HCT116 (cell line): ENCODE data around the gene ROS1. TPM values are rescaled to one million over a fixed set of nuclear protein-coding genes. Genes with fewer than 3 reads are reported as not detected.
"Not testable (repeated sequence)": the region's sequence is repeated elsewhere in the genome, so short reads cannot be mapped to it uniquely, and the experiment has no call there.

Experiments
- ATAC-seq: fragments of 200-7000 bp; cut with Tn5 transposase; 2 replicates; pipeline ENCODE4 v1.9.1; 2020; ENCODE audit warnings: mild to moderate bottlenecking, moderate library complexity
- BruUV-seq: library from RNA; stranded (reverse); fragments of 400-500 nt; replicated peaks from 2 replicates; lab custom pipeline; 2021; lab: Mats Ljungman, UMichigan
- CTCF ChIA-PET: fragments of 300-600 bp; sonication (Branson Sonifier 250); formaldehyde crosslinking; loops from one replicate; lab custom pipeline; 2021; ENCODE audit warnings: antibody characterized with exemption; lab: Charles Lee
- POLR2A ChIA-PET: fragments of 300-600, 350-600 bp; sonication (Branson Sonifier 250); formaldehyde crosslinking; loops from one replicate; lab custom pipeline; 2021; ENCODE audit warnings: antibody characterized with exemption; lab: Charles Lee
- RAD21 ChIA-PET, 2 experiments: fragments of 300-600 bp; sonication (Branson Sonifier 250); formaldehyde crosslinking; loops; one replicate each; lab custom pipeline; 2023; ENCODE audit warnings: low total read pairs in 2 of 2; ENCODE audit not compliant: uncharacterized antibody in 2 of 2, unreplicated experiment in 2 of 2, low non-redundant PET in 1 of 2; lab: Charles Lee
- DNase-seq: peaks from one replicate; pipeline ENCODE4 v3.0.0-alpha.2; 2010; ENCODE audit warnings: low read depth, low spot score
- H2AFZ ChIP-seq: fragments of 200-600 bp; shearing (Covaris generic), sonication (generic); 2 replicates; pipeline ENCODE4 v1.6.1; 2017; ENCODE audit warnings: low read depth, mixed run types, mixed read lengths, antibody characterized with exemption, low read length; ENCODE audit not compliant: poor library complexity, severe bottlenecking
- H3K27ac ChIP-seq: 2 replicates; pipeline ENCODE4 v1.5.1; 2012; ENCODE audit warnings: low read depth, low read length
- H3K27me3 ChIP-seq: fragments of 200-600 bp; sonication (generic); 2 replicates; pipeline ENCODE4 v1.6.1; 2016; ENCODE audit warnings: mixed run types, low read length, mixed read lengths; ENCODE audit not compliant: insufficient read depth
- H3K36me3 ChIP-seq, 2 experiments: fragments of 200-500 bp in 1 of 2; fragments of 200-600 bp in 1 of 2; sonication (Bioruptor generic) in 1 of 2; sonication (generic) in 1 of 2; 2 replicates each; pipeline versions ENCODE4 v1.5.1 to v1.6.1; 2014 to 2016; ENCODE audit warnings: low read length in 2 of 2, inconsistent platforms in 1 of 2, mixed read lengths in 1 of 2, mixed run types in 1 of 2; ENCODE audit not compliant: insufficient read depth in 2 of 2, control insufficient read depth in 1 of 2
- H3K4me1 ChIP-seq, 2 experiments: fragments of 200-600 bp in 1 of 2; sonication (generic) in 1 of 2; 2 replicates each; pipeline versions ENCODE4 v1.5.1 to v1.6.1; 2012 to 2017; ENCODE audit warnings: low read length in 2 of 2, inconsistent platforms in 1 of 2, mild to moderate bottlenecking in 1 of 2, mixed read lengths in 1 of 2, mixed run types in 1 of 2, moderate library complexity in 1 of 2; ENCODE audit not compliant: insufficient read depth in 2 of 2, control insufficient read depth in 1 of 2
- H3K4me2 ChIP-seq: fragments of 200-600 bp; sonication (generic); 2 replicates; pipeline ENCODE4 v1.6.1; 2017; ENCODE audit warnings: mixed run types, low read length, mixed read lengths
- H3K4me3 ChIP-seq, 2 experiments: fragments of 200-600 bp in 1 of 2; sonication (generic) in 1 of 2; replicated peaks in 1 of 2; 2 replicates each; pipeline ENCODE4 v1.5.1; 2011 to 2016; ENCODE audit warnings: low read length in 2 of 2, control low read depth in 1 of 2, low read depth in 1 of 2, mild to moderate bottlenecking in 1 of 2, mixed read lengths in 1 of 2, mixed run types in 1 of 2
- H3K79me2 ChIP-seq: fragments of 200-600 bp; sonication (generic); 2 replicates; pipeline ENCODE4 v1.6.1; 2017; ENCODE audit warnings: mild to moderate bottlenecking, mixed run types, low read length, moderate library complexity, mixed read lengths; ENCODE audit not compliant: insufficient read depth
- H3K9ac ChIP-seq: fragments of 200-600 bp; sonication (generic); 2 replicates; pipeline ENCODE4 v1.6.1; 2016; ENCODE audit warnings: low read length, mixed read lengths
- H3K9me2 ChIP-seq: fragments of 200-600 bp; sonication (generic), shearing (Covaris generic); 2 replicates; pipeline ENCODE4 v1.6.1; 2017; ENCODE audit warnings: mixed run types, mild to moderate bottlenecking, moderate library complexity; ENCODE audit not compliant: insufficient read depth
- H3K9me3 ChIP-seq, 2 experiments: fragments of 200-500 bp in 1 of 2; fragments of 200-600 bp in 1 of 2; sonication (Bioruptor generic) in 1 of 2; sonication (generic) in 1 of 2; 2 replicates each; pipeline ENCODE4 v1.6.1; 2014 to 2017; ENCODE audit warnings: low read length in 2 of 2, mixed read lengths in 2 of 2, inconsistent platforms in 1 of 2, low read depth in 1 of 2, mild to moderate bottlenecking in 1 of 2, mixed run types in 1 of 2, moderate library complexity in 1 of 2; ENCODE audit not compliant: control insufficient read depth in 1 of 2, insufficient read depth in 1 of 2
- H4K20me1 ChIP-seq: fragments of 200-600 bp; sonication (generic), shearing (Covaris generic); 2 replicates; pipeline ENCODE4 v1.6.1; 2017; ENCODE audit warnings: mixed run types, mild to moderate bottlenecking, moderate library complexity; ENCODE audit not compliant: insufficient read depth
- ATF3 ChIP-seq: IDR thresholded peaks from 2 replicates; pipeline ENCODE4 v1.6.1; 2012
- EGR1 ChIP-seq: IDR thresholded peaks from 2 replicates; pipeline ENCODE4 v1.6.1; 2012; ENCODE audit warnings: low read depth
- ELF1 ChIP-seq: IDR thresholded peaks from 2 replicates; pipeline ENCODE4 v1.6.1; 2012; ENCODE audit warnings: low read depth, borderline replicate concordance
- POLR2A ChIP-seq: IDR thresholded peaks from 2 replicates; pipeline ENCODE4 v1.7.0; 2011; ENCODE audit warnings: borderline replicate concordance; ENCODE audit not compliant: insufficient read depth, insufficient read length; ENCODE audit errors: extremely low read depth
- intact Hi-C: fragments of 100-400 bp; cut with micrococcal nuclease; formaldehyde crosslinking; loops from 2 replicates; pipeline ENCODE4 v1.10.0; 2022
- total RNA-seq: library from RNA; stranded (reverse); gene quantifications from one replicate; pipeline ENCODE4 v1.2.1, GENCODE V29; 2021; ENCODE audit not compliant: unreplicated experiment
- TF ChIP-seq, protein P1 (sequence below): IDR thresholded peaks from 2 replicates; pipeline ENCODE4 v1.6.1; 2011; ENCODE audit warnings: mild to moderate bottlenecking, low read length, moderate library complexity; ENCODE audit not compliant: insufficient replicate concordance; ENCODE audit errors: extremely low read depth

The ROS1 gene
- total RNA-seq, 1 experiment from 2014 or later: not detected

- H4K20me1 ChIP-seq, H3K4me1 ChIP-seq, DNase-seq, H3K9me2 ChIP-seq, H3K4me2 ChIP-seq, H3K79me2 ChIP-seq, H3K27ac ChIP-seq, RAD21 ChIA-PET, H2AFZ ChIP-seq, ATAC-seq, CTCF ChIA-PET, H3K4me3 ChIP-seq, intact Hi-C loops, H3K9ac ChIP-seq, H3K27me3 ChIP-seq, POLR2A ChIA-PET, H3K9me3 ChIP-seq, H3K36me3 ChIP-seq, BruUV-seq: not testable (repeated sequence)
These were observed 16.6 kb upstream of the ROS1 start for GRCh38 chr6:117442313-117442712.

GRCh38 chr6:117441824-117442264 lies 16.1 kb upstream of the ROS1 start:
- Histone ChIP-seq H3K4me1 (no peaks in the 10 kb centered on the region), H3K27ac (no peak overlapping the region), H2AFZ (no peak overlapping the region), H3K9me2 (no peaks in the 10 kb centered on the region), H3K9me3 (no peaks in the 10 kb centered on the region), H3K9ac (no peak overlapping the region), H3K36me3 (no peaks in the 10 kb centered on the region), H3K27me3 (0 out of 2 replicates have a peak, but pooled peaks cover 1% of the 10 kb centered on the region), H4K20me1 (no peaks in the 10 kb centered on the region), H3K79me2 (no peaks in the 10 kb centered on the region), H3K4me3 (no peak overlapping the region), H3K4me2 (no peak overlapping the region)
- no peak for ATAC-seq
- RAD21 ChIA-PET: no interaction called here
- DNase-seq: no peak
- BruUV-seq: no TSS peak
- CTCF ChIA-PET: no interaction called here
- intact Hi-C loops: no loop called here
- POLR2A ChIA-PET: no interaction called here
- no peak for TF ChIP-seq ATF3
- no peak for TF ChIP-seq ELF1
- TF ChIP-seq, protein P1, sequence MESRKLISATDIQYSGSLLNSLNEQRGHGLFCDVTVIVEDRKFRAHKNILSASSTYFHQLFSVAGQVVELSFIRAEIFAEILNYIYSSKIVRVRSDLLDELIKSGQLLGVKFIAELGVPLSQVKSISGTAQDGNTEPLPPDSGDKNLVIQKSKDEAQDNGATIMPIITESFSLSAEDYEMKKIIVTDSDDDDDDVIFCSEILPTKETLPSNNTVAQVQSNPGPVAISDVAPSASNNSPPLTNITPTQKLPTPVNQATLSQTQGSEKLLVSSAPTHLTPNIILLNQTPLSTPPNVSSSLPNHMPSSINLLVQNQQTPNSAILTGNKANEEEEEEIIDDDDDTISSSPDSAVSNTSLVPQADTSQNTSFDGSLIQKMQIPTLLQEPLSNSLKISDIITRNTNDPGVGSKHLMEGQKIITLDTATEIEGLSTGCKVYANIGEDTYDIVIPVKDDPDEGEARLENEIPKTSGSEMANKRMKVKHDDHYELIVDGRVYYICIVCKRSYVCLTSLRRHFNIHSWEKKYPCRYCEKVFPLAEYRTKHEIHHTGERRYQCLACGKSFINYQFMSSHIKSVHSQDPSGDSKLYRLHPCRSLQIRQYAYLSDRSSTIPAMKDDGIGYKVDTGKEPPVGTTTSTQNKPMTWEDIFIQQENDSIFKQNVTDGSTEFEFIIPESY: no peak
- TF ChIP-seq POLR2A: no peak
- no peak for TF ChIP-seq EGR1
